TTC549 (cell line): ENCODE measurements around the gene KRT74.

Source experiments
- FAIRE-seq: peaks from 2 replicates; lab custom pipeline; 2012; peaks lifted over from hg19 to GRCh38; lab: Jason Lieb, UNC

KRT74 gene

GRCh38 chr12:52519826-52520662 lies 53.6 kb downstream of the KRT74 start, which contains the start of gene KRT5:
Gene KRT5 (minus strand): TSS chr12:52520394. CDS start chr12:52520296, 98 bp downstream.
- FAIRE-seq: no peak

- no peak for FAIRE-seq
These were observed 54.3 kb downstream of the KRT74 start for GRCh38 chr12:52519387-52519703.

GRCh38 chr12:52518574-52519386 lies 54.9 kb downstream of the KRT74 start:
- FAIRE-seq: no peak

- FAIRE-seq: no peak
These were observed 55.8 kb downstream of the KRT74 start for GRCh38 chr12:52517888-52518287.

- FAIRE-seq: no peak
These were observed 56.4 kb downstream of the KRT74 start for GRCh38 chr12:52517005-52517835.

- FAIRE-seq: no peak
These were observed 57.5 kb downstream of the KRT74 start for GRCh38 chr12:52515927-52516831.
